Activated T-helper 17 cell treated with anti-CD3 and anti-CD28 coated beads, Interleukin-2, amount 50 U/mL, for 72 hours (primary cell): Measurements from ENCODE around the gene DUSP3. TPM values are rescaled to one million over a fixed set of nuclear protein-coding genes. Genes with fewer than 3 reads are reported as not detected.

Experiments used
- ATAC-seq: fragments of 150-1000 bp; cut with Tn5 transposase; replicated peaks from 2 replicates; pipeline ENCODE4 v1.10.0; 2021; ENCODE audit warnings: mild to moderate bottlenecking, moderate library complexity
- H3K27ac Mint-ChIP-seq: one replicate; pipeline ENCODE4 v1.8.0; 2022; ENCODE audit warnings: mixed read lengths
- H3K27me3 Mint-ChIP-seq: one replicate; pipeline ENCODE4 v1.8.0; 2022; ENCODE audit warnings: mixed read lengths
- H3K36me3 Mint-ChIP-seq: one replicate; pipeline ENCODE4 v1.8.0; 2022; ENCODE audit warnings: low read depth, mild to moderate bottlenecking, mixed read lengths
- H3K4me1 Mint-ChIP-seq: one replicate; pipeline ENCODE4 v1.8.0; 2022; ENCODE audit warnings: mixed read lengths
- H3K4me3 Mint-ChIP-seq: one replicate; pipeline ENCODE4 v1.8.0; 2022; ENCODE audit warnings: mild to moderate bottlenecking, mixed read lengths
- H3K9me3 Mint-ChIP-seq: one replicate; pipeline ENCODE4 v1.8.0; 2022; ENCODE audit warnings: mixed read lengths
- total RNA-seq, 2 donors: library from RNA; stranded (reverse); gene quantifications; one replicate each; pipeline ENCODE4 v1.2.3, GENCODE V29; 2022

DUSP3 gene
- 10 to 100 TPM; 10.5 to 21.5 TPM for total RNA-seq

DNA sequence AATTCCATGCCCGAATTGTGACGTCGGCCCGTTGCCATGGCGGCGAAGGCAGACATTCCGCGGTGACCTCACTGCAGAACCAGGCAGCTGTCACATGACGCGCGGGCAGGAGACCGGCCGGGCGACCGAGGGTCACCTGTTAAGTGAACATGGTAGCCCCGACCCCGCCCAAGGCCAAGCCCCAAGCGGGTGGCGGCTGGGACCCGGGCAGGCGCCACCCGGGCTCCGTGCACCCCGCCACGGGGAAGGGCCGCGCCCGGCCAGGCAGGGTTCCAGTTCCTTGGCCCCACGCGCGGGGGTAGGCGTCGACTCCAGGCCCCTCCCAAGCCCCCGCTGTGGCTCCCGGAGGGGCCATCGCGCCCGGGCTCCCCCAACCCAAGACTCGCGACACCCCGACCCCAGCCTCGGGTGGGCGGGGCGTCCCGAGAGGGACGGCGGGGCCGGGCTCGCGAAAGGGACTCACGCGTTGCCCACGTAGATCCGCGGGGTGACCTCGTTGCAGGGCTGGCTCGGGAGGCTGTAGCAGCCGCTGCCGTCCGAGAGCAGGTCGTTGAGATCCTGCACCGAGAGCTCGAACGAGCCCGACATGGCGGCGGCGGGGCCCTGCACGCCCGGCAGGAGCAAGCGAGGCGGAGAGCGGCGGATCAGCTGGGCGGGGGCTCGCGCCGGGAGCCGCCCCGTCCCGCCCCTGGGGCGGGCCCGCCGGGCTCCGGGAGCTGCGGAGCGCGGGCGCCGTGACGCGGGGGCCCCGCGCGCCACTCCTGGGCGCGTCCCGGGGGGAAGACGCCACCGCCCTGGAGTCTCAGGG, at the start of gene DUSP3:
DUSP3 (minus strand) TSS at position 641 of the 808 bp plus-strand sequence; CDS start at position 588, 53 bp downstream.
- H3K9me3 Mint-ChIP-seq: no peaks in the 10 kb centered on the region
- no peaks in the 10 kb centered on the region for H3K4me1 Mint-ChIP-seq
- peak within 1 kb of the TSS; percentile 75 for H3K4me3 Mint-ChIP-seq
- ATAC-seq: peak; percentile 98
- peaks cover 13% of the 10 kb centered on the region for H3K36me3 Mint-ChIP-seq
- H3K27me3 Mint-ChIP-seq: peaks cover 18% of the 10 kb centered on the region
- peak within 1 kb of the TSS; percentile 82 for H3K27ac Mint-ChIP-seq

GRCh38 chr17:43827596-43827995, 48.8 kb upstream of the DUSP3 start:
- peaks cover 7% of the 10 kb centered on the region for H3K4me1 Mint-ChIP-seq
- no peaks in the 10 kb centered on the region for H3K36me3 Mint-ChIP-seq
- H3K4me3 Mint-ChIP-seq: no peak overlapping the region
- ATAC-seq: no peak
- no peaks in the 10 kb centered on the region for H3K27me3 Mint-ChIP-seq
- H3K9me3 Mint-ChIP-seq: no peaks in the 10 kb centered on the region
- no peak overlapping the region for H3K27ac Mint-ChIP-seq

DNA sequence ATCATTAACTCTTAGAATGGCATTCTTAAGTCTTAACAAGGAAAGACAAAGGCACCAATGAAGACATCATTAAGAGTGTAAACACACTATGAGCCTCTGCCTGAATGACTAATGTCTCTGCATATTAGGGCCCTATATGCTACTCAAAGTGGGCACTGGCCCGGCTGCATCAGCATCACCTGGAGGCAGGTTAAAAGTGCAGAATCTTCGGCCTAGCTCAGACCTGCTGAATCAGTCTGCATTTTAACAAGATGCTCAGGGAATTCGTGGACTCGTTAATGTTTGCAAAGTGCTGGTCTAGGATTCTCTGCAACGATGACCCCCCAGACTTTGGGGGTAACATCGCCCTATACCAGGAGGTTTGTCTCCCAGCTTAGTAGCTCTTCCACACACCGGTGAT, 47.4 kb upstream of the DUSP3 start:
- H3K4me3 Mint-ChIP-seq: no peak overlapping the region
- H3K27me3 Mint-ChIP-seq: no peaks in the 10 kb centered on the region
- no peaks in the 10 kb centered on the region for H3K36me3 Mint-ChIP-seq
- H3K9me3 Mint-ChIP-seq: no peaks in the 10 kb centered on the region
- no peak for ATAC-seq
- H3K27ac Mint-ChIP-seq: no peak overlapping the region
- peaks cover 7% of the 10 kb centered on the region for H3K4me1 Mint-ChIP-seq

- no peaks in the 10 kb centered on the region for H3K36me3 Mint-ChIP-seq
- no peak for ATAC-seq
- no peaks in the 10 kb centered on the region for H3K27me3 Mint-ChIP-seq
- H3K4me3 Mint-ChIP-seq: no peak overlapping the region
- no peak overlapping the region for H3K27ac Mint-ChIP-seq
- no peaks in the 10 kb centered on the region for H3K9me3 Mint-ChIP-seq
- peaks cover 3% of the 10 kb centered on the region for H3K4me1 Mint-ChIP-seq
These were observed 46.8 kb upstream of the DUSP3 start for GRCh38 chr17:43825567-43825966.

GRCh38 chr17:43823350-43824084, 44.7 kb upstream of the DUSP3 start:
- Mint-ChIP-seq H3K27ac (no peak overlapping the region), H3K36me3 (no peaks in the 10 kb centered on the region), H3K4me1 (no peaks in the 10 kb centered on the region), H3K27me3 (no peaks in the 10 kb centered on the region), H3K4me3 (no peak overlapping the region), H3K9me3 (no peaks in the 10 kb centered on the region)
- no peak for ATAC-seq

GRCh38 chr17:43822570-43823190, 43.9 kb upstream of the DUSP3 start:
- Mint-ChIP-seq H3K27ac (no peak overlapping the region), H3K9me3 (no peaks in the 10 kb centered on the region), H3K27me3 (no peaks in the 10 kb centered on the region), H3K4me1 (no peaks in the 10 kb centered on the region), H3K4me3 (no peak overlapping the region), H3K36me3 (no peaks in the 10 kb centered on the region)
- ATAC-seq: no peak

DNA sequence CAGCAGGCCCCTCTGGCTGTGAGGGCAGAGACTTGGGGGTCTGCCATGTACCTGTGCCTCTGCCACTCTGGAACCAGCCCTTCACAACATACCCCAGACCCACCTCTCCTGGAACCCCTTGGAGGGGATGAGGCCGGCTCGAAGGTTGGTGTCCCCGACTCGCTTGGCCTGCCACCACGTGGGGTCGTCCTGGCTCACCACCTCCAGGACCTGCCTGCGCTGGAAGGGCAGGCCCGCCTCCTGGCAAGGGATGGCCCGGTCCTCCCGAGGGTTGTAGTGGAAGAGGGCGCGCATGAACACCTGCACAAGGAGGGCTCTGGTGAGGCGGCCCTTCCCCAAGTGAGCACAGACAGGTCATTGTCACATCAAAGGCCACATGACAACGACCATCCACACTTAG, 42.0 kb upstream of the DUSP3 start:
- Mint-ChIP-seq H3K27ac (no peak overlapping the region), H3K4me3 (no peak overlapping the region), H3K9me3 (no peaks in the 10 kb centered on the region), H3K36me3 (no peaks in the 10 kb centered on the region), H3K27me3 (no peaks in the 10 kb centered on the region), H3K4me1 (no peaks in the 10 kb centered on the region)
- no peak for ATAC-seq

- Mint-ChIP-seq H3K4me3 (no peak overlapping the region), H3K9me3 (no peaks in the 10 kb centered on the region), H3K27ac (no peak overlapping the region), H3K4me1 (no peaks in the 10 kb centered on the region), H3K27me3 (no peaks in the 10 kb centered on the region), H3K36me3 (no peaks in the 10 kb centered on the region)
- no peak for ATAC-seq
These were observed 40.2 kb upstream of the DUSP3 start for GRCh38 chr17:43818966-43819365.

GRCh38 chr17:43817826-43818225, 39.0 kb upstream of the DUSP3 start:
- Mint-ChIP-seq H3K4me1 (no peaks in the 10 kb centered on the region), H3K4me3 (no peak overlapping the region), H3K9me3 (no peaks in the 10 kb centered on the region), H3K36me3 (no peaks in the 10 kb centered on the region), H3K27me3 (no peaks in the 10 kb centered on the region), H3K27ac (no peak overlapping the region)
- no peak for ATAC-seq

GRCh38 chr17:43816336-43817320, 37.9 kb upstream of the DUSP3 start:
- H3K36me3 Mint-ChIP-seq: no peaks in the 10 kb centered on the region
- no peak overlapping the region for H3K27ac Mint-ChIP-seq
- peaks cover 5% of the 10 kb centered on the region for H3K27me3 Mint-ChIP-seq
- H3K9me3 Mint-ChIP-seq: no peaks in the 10 kb centered on the region
- ATAC-seq: no peak
- H3K4me3 Mint-ChIP-seq: no peak overlapping the region
- H3K4me1 Mint-ChIP-seq: no peaks in the 10 kb centered on the region

DNA sequence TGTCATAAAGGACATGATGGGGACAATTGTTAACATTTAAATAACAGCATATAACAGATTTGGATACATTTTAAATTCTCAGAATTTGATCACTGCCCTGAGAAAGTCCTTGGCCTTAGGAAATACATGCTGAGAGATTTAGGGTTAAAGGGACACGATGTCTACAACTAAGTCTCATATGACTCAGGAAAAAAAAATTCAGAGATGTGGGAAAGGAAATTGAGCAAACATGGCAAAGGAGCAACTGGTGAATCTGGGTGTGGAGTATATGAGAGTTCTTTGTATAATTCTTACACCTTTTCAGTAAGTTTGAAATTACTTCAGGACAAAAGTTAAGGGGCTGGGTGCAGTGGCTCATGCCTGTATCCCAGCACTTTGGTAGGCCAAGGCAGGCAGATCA, 35.9 kb upstream of the DUSP3 start:
- Mint-ChIP-seq H3K4me3 (no peak overlapping the region), H3K36me3 (no peaks in the 10 kb centered on the region), H3K4me1 (no peaks in the 10 kb centered on the region), H3K9me3 (no peaks in the 10 kb centered on the region), H3K27me3 (peaks cover 5% of the 10 kb centered on the region), H3K27ac (no peak overlapping the region)
- ATAC-seq: no peak

DNA sequence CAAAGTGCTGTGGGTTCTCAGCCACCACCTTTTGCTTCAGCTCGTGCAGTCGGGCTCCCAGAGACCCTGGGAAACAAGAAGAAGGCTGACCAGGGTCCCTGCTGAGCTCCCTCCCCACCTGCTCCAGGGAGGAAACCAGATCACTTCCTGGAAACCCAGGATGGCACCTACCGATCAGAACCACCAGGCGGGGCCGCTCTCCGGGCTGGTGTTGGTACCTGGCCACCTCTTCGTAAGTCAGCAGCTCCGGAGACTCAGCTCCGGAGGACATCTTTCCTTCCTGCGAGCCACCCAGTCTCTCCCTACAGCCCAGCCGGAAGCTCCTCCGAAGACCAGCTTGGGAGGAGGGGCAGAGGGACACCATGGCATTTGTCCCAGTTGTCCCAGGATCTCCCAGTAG, 35.2 kb upstream of the DUSP3 start:
- Mint-ChIP-seq H3K27me3 (peaks cover 5% of the 10 kb centered on the region), H3K4me3 (no peak overlapping the region), H3K4me1 (no peaks in the 10 kb centered on the region), H3K36me3 (no peaks in the 10 kb centered on the region), H3K9me3 (no peaks in the 10 kb centered on the region), H3K27ac (no peak overlapping the region)
- no peak for ATAC-seq

- Mint-ChIP-seq H3K27ac (no peak overlapping the region), H3K9me3 (no peaks in the 10 kb centered on the region), H3K27me3 (peaks cover 5% of the 10 kb centered on the region), H3K4me1 (no peaks in the 10 kb centered on the region), H3K36me3 (no peaks in the 10 kb centered on the region), H3K4me3 (no peak overlapping the region)
- ATAC-seq: no peak
These were observed 34.6 kb upstream of the DUSP3 start for GRCh38 chr17:43813386-43813785.
